GM21360 (cell line): Measurements from ENCODE around the gene PCDH15.

Experiments used
- ATAC-seq: cut with Tn5 transposase; IDR thresholded peaks from one replicate; pipeline ENCODE4 v1.9.1; 2021; ENCODE audit warnings: mild to moderate bottlenecking, moderate library complexity; ENCODE audit not compliant: unreplicated experiment

PCDH15 gene

GRCh38 chr10:53894145-53894544, 906.9 kb downstream of the PCDH15 start:
- ATAC-seq: no peak

GRCh38 chr10:53893061-53893460, 908.0 kb downstream of the PCDH15 start:
- ATAC-seq: no peak

GRCh38 chr10:53886325-53887300, 914.4 kb downstream of the PCDH15 start:
- no peak for ATAC-seq

- ATAC-seq: no peak
These were observed 936.2 kb downstream of the PCDH15 start for GRCh38 chr10:53864846-53865245.

- no peak for ATAC-seq
These were observed 948.4 kb downstream of the PCDH15 start for GRCh38 chr10:53852450-53853175.

- no peak for ATAC-seq
These were observed 954.2 kb downstream of the PCDH15 start for GRCh38 chr10:53846809-53847208.

- no peak for ATAC-seq
These were observed 957.2 kb downstream of the PCDH15 start for GRCh38 chr10:53843736-53844362.

GRCh38 chr10:53841483-53842145, 959.4 kb downstream of the PCDH15 start:
- no peak for ATAC-seq

- no peak for ATAC-seq
These were observed 960.4 kb downstream of the PCDH15 start for GRCh38 chr10:53840653-53841052.

GRCh38 chr10:53839440-53840039, 961.5 kb downstream of the PCDH15 start:
- ATAC-seq: no peak

GRCh38 chr10:53836638-53837037, 964.4 kb downstream of the PCDH15 start:
- ATAC-seq: no peak

- ATAC-seq: no peak
These were observed 967.1 kb downstream of the PCDH15 start for GRCh38 chr10:53833908-53834307.

- ATAC-seq: no peak
These were observed 973.8 kb downstream of the PCDH15 start for GRCh38 chr10:53827261-53827660.

- no peak for ATAC-seq
These were observed 992.2 kb downstream of the PCDH15 start for GRCh38 chr10:53808677-53809372.

- ATAC-seq: no peak
These were observed 1014.7 kb downstream of the PCDH15 start for GRCh38 chr10:53786236-53786900.

GRCh38 chr10:53771701-53772100, 1029.3 kb downstream of the PCDH15 start:
- no peak for ATAC-seq

GRCh38 chr10:53770903-53771302, 1030.1 kb downstream of the PCDH15 start:
- no peak for ATAC-seq

GRCh38 chr10:53765311-53765710, 1035.7 kb downstream of the PCDH15 start:
- ATAC-seq: no peak

- ATAC-seq: no peak
These were observed 1046.3 kb downstream of the PCDH15 start for GRCh38 chr10:53754596-53755250.
